Activated T-helper 9 cell treated with anti-CD3 and anti-CD28 coated beads, Interleukin-2, amount 50 U/mL, for 16 hours (primary cell): ENCODE measurements around the gene AHNAK.
"Not testable (repeated sequence)": the region's sequence is repeated elsewhere in the genome, so short reads cannot be mapped to it uniquely, and the experiment has no call there.

ENCODE experiments used
- DNase-seq: peaks from one replicate; pipeline ENCODE4 v3.0.0-alpha.2; 2020; ENCODE audit warnings: low read depth

Gene AHNAK

GRCh38 chr11:62457478-62457877, 89.1 kb downstream of the AHNAK start:
- no peak for DNase-seq

- DNase-seq = no peak
These were observed 90.0 kb downstream of the AHNAK start for GRCh38 chr11:62456630-62457029.

GRCh38 chr11:62452839-62453468, 93.7 kb downstream of the AHNAK start:
- DNase-seq = no peak

- no peak for DNase-seq
These were observed 94.3 kb downstream of the AHNAK start for GRCh38 chr11:62452261-62452660.

GRCh38 chr11:62451241-62451621, 95.4 kb downstream of the AHNAK start:
- no peak for DNase-seq

- no peak for DNase-seq
These were observed 95.9 kb downstream of the AHNAK start for GRCh38 chr11:62450543-62451240.

- not testable (repeated sequence) for DNase-seq
These were observed 96.7 kb downstream of the AHNAK start for GRCh38 chr11:62449912-62450311.

- DNase-seq = no peak
These were observed 97.2 kb downstream of the AHNAK start for GRCh38 chr11:62449451-62449851.

GRCh38 chr11:62446091-62446490, 100.5 kb downstream of the AHNAK start:
- DNase-seq = no peak

GRCh38 chr11:62445314-62445740, 101.3 kb downstream of the AHNAK start:
- DNase-seq = no peak

GRCh38 chr11:62444835-62445234, 101.8 kb downstream of the AHNAK start:
- no peak for DNase-seq

- no peak for DNase-seq
These were observed 102.3 kb downstream of the AHNAK start for GRCh38 chr11:62444236-62444833.

- no peak for DNase-seq
These were observed 103.0 kb downstream of the AHNAK start for GRCh38 chr11:62443390-62444235.

- no peak for DNase-seq
These were observed 106.6 kb downstream of the AHNAK start for GRCh38 chr11:62439785-62440602.

- no peak for DNase-seq
These were observed 108.0 kb downstream of the AHNAK start for GRCh38 chr11:62438641-62439040.

- no peak for DNase-seq
These were observed 109.0 kb downstream of the AHNAK start for GRCh38 chr11:62437616-62438015.

- no peak for DNase-seq
These were observed 110.6 kb downstream of the AHNAK start for GRCh38 chr11:62435846-62436660.

- DNase-seq = no peak
These were observed 112.7 kb downstream of the AHNAK start for GRCh38 chr11:62433904-62434276.

GRCh38 chr11:62433141-62433903, 113.3 kb downstream of the AHNAK start:
- DNase-seq = no peak

GRCh38 chr11:62432695-62433094, 113.9 kb downstream of the AHNAK start:
- no peak for DNase-seq
